DND-41 (cell line): Measurements from ENCODE around the gene NCR1.
"Not testable (repeated sequence)": the region's sequence is repeated elsewhere in the genome, so short reads cannot be mapped to it uniquely, and the experiment has no call there.

ENCODE experiments used
- ATAC-seq: fragments of 200-7000 bp; cut with Tn5 transposase; 3 replicates; pipeline ENCODE4 v1.9.1; 2021; ENCODE audit warnings: low read depth; ENCODE audit not compliant: insufficient read depth
- DNase-seq: peaks from one replicate; pipeline ENCODE4 v3.0.0-alpha.2; 2020
- H2AFZ ChIP-seq: 2 replicates; pipeline ENCODE4 v1.6.0; 2012; ENCODE audit warnings: low read depth, low read length
- H3K27ac ChIP-seq: 2 replicates; pipeline ENCODE4 v1.5.1; 2012; ENCODE audit warnings: low read length, inconsistent platforms
- H3K27me3 ChIP-seq: fragments of 200-600 bp; sonication (generic); 2 replicates; pipeline ENCODE4 v1.6.0; 2012; ENCODE audit warnings: low read length, mild to moderate bottlenecking, inconsistent platforms; ENCODE audit not compliant: insufficient read depth, poor library complexity
- H3K36me3 ChIP-seq: 2 replicates; pipeline ENCODE4 v1.5.1; 2012; ENCODE audit warnings: low read length, inconsistent platforms; ENCODE audit not compliant: insufficient read depth
- H3K4me1 ChIP-seq: 2 replicates; pipeline ENCODE4 v1.5.1; 2012; ENCODE audit warnings: mild to moderate bottlenecking, low read length; ENCODE audit not compliant: insufficient read depth
- H3K4me2 ChIP-seq: 2 replicates; pipeline ENCODE4 v1.6.0; 2012; ENCODE audit warnings: mild to moderate bottlenecking, moderate library complexity, low read length, inconsistent platforms; ENCODE audit not compliant: insufficient read depth
- H3K4me3 ChIP-seq, 2 experiments: fragments of 200-600 bp in 1 of 2; shearing (Covaris generic) in 1 of 2; 2 replicates each; pipeline ENCODE4 v1.5.1; 2012 to 2016; ENCODE audit warnings: inconsistent platforms in 2 of 2, low read length in 2 of 2, mild to moderate bottlenecking in 2 of 2, low read depth in 1 of 2, moderate library complexity in 1 of 2
- H3K79me2 ChIP-seq: 2 replicates; pipeline ENCODE4 v1.6.0; 2012; ENCODE audit warnings: low read length, inconsistent platforms; ENCODE audit not compliant: insufficient read depth
- H3K9ac ChIP-seq: 2 replicates; pipeline ENCODE4 v1.6.0; 2012; ENCODE audit warnings: low read depth, mild to moderate bottlenecking, inconsistent platforms, low read length, moderate library complexity
- H3K9me3 ChIP-seq: 2 replicates; pipeline ENCODE4 v1.5.1; 2012; ENCODE audit warnings: low read length, moderate library complexity, mild to moderate bottlenecking, inconsistent platforms; ENCODE audit not compliant: insufficient read depth, severe bottlenecking
- H4K20me1 ChIP-seq: 2 replicates; pipeline ENCODE4 v1.6.0; 2012; ENCODE audit warnings: low read length; ENCODE audit not compliant: insufficient read depth
- CTCF ChIP-seq: IDR thresholded peaks from 2 replicates; pipeline ENCODE4 v1.5.1; 2012; ENCODE audit warnings: borderline replicate concordance, low read length, moderate library complexity, mild to moderate bottlenecking; ENCODE audit not compliant: poor library complexity, severe bottlenecking; ENCODE audit errors: extremely low read depth
- EZH2 ChIP-seq: IDR thresholded peaks from 3 replicates; pipeline ENCODE4 v1.6.1; 2012; ENCODE audit warnings: borderline replicate concordance, low read depth, mild to moderate bottlenecking, moderate library complexity, low read length, inconsistent platforms; ENCODE audit not compliant: severe bottlenecking

Gene NCR1

GRCh38 chr19:54919646-54920563 is 14.0 kb downstream of the NCR1 start:
- not testable (repeated sequence) for DNase-seq, H4K20me1 ChIP-seq, H3K4me1 ChIP-seq, H3K4me2 ChIP-seq, H3K9me3 ChIP-seq, H3K27ac ChIP-seq, H3K4me3 ChIP-seq, H3K36me3 ChIP-seq, H3K27me3 ChIP-seq, H3K79me2 ChIP-seq, H2AFZ ChIP-seq, ATAC-seq, H3K9ac ChIP-seq
- TF ChIP-seq CTCF: peak; percentile 17

- H3K9ac ChIP-seq: no peak overlapping the region
- no peaks in the 10 kb centered on the region for H4K20me1 ChIP-seq
- no peak overlapping the region for H3K4me3 ChIP-seq
- H3K36me3 ChIP-seq: no peaks in the 10 kb centered on the region
- DNase-seq (no peak), ATAC-seq (no peak)
- no peak overlapping the region for H3K27ac ChIP-seq
- H3K4me2 ChIP-seq: no peak overlapping the region
- no peaks in the 10 kb centered on the region for H3K79me2 ChIP-seq
- H3K9me3 ChIP-seq: no peaks in the 10 kb centered on the region
- no peaks in the 10 kb centered on the region for H3K4me1 ChIP-seq
- no peaks in the 10 kb centered on the region for H3K27me3 ChIP-seq
- no peak overlapping the region for H2AFZ ChIP-seq
- TF ChIP-seq EZH2 (no peak), CTCF (no peak)
These were observed 15.1 kb downstream of the NCR1 start for GRCh38 chr19:54921082-54921481.

- no peaks in the 10 kb centered on the region for H3K36me3 ChIP-seq
- no peak for ATAC-seq
- peaks cover 9% of the 10 kb centered on the region for H3K9me3 ChIP-seq
- no peak overlapping the region for H3K9ac ChIP-seq
- H3K79me2 ChIP-seq: no peaks in the 10 kb centered on the region
- H3K27ac ChIP-seq: no peak overlapping the region
- TF ChIP-seq CTCF (no peak), EZH2 (no peak)
- H3K4me2 ChIP-seq: no peak overlapping the region
- DNase-seq: no peak
- H3K27me3 ChIP-seq: no peaks in the 10 kb centered on the region
- no peak overlapping the region for H2AFZ ChIP-seq
- H3K4me3 ChIP-seq: no peak overlapping the region
- H4K20me1 ChIP-seq: no peaks in the 10 kb centered on the region
- H3K4me1 ChIP-seq: no peaks in the 10 kb centered on the region
These were observed 17.3 kb downstream of the NCR1 start for GRCh38 chr19:54923276-54923675.
